ENCODE results near the gene TNNI2.
"Not testable (repeated sequence)": the region's sequence is repeated elsewhere in the genome, so short reads cannot be mapped to it uniquely, and the experiment has no call there.

Gene TNNI2

DNA sequence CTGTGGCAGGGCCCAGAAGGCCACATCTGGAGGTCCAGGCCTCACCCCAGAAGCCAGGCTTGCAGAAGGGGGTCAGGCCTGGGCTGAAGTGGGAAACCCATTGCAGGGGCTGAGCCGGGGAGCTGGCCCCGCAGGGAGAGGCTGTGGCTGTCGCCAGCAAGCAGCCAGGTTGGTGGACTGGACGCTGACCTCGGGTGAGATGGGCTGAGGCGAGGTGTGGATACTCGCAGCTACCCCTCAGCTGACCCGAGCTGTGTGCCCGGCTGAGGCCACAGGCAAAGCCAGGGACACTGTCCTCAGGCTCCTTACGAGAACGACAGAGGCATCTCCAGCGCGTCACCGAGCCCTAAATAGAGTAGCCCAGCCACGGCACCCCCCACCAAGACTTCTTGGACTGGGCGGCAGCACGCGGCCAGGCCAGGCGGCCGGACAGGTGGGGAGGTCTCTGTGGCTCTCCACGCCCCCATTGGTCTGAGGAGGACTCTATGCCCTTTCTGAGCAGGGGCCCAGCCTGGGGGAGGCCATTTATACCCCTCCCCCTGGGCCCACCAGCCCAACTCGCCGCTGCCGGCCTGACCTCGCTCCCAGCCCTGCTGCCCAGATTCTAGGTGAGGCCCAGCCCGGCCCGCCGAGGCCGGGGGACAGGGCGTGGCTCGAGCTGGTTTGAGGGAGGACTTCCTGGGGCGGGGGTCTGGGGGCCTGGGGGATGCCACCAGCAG, at the start of gene TNNI2:
TSS of gene TNNI2 (plus strand) at position 556 of the 719 bp plus-strand sequence. CDS start 716 bp downstream, outside the sequence.
- no peak for DNase-seq (ENCODE audit: low read depth)
- no peak within 1 kb of the TSS for H3K4me3 ChIP-seq (ENCODE audit: low read depth, low read length)

DNA sequence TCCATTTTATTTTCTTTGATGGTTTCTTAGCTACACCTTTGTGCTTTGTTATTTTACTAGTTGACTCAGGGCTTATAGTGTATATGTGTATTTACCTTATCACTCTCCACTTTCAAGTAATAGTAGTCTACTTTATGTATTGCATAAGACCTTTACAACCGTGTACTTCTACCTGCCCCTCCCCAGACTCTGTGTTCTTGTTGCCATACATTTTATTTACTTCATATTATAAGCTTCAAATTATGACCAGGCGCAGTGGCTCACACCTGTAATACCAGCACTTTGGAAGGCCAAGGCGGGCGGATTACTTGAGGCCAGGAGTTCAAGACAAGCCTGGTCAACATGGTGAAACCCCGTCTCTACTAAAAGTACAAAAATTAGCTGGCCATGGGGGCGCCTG, 46.9 kb upstream of the TNNI2 start:
- H3K4me3 ChIP-seq (ENCODE audit: low read depth, low read length) = no peak overlapping the region
- DNase-seq (ENCODE audit: low read depth) = no peak

GRCh38 chr11:1792461-1792860, 46.3 kb upstream of the TNNI2 start:
- H3K4me3 ChIP-seq (ENCODE audit: low read depth, low read length) = no peak overlapping the region
- DNase-seq (ENCODE audit: low read depth) = no peak

GRCh38 chr11:1793081-1793480, 45.7 kb upstream of the TNNI2 start:
- no peak overlapping the region for H3K4me3 ChIP-seq (ENCODE audit: low read depth, low read length)
- DNase-seq (ENCODE audit: low read depth) = no peak

- no peak for DNase-seq (ENCODE audit: low read depth)
- no peak overlapping the region for H3K4me3 ChIP-seq (ENCODE audit: low read depth, low read length)
Measured at GRCh38 chr11:1796413-1797011, 42.3 kb upstream of the TNNI2 start.

DNA sequence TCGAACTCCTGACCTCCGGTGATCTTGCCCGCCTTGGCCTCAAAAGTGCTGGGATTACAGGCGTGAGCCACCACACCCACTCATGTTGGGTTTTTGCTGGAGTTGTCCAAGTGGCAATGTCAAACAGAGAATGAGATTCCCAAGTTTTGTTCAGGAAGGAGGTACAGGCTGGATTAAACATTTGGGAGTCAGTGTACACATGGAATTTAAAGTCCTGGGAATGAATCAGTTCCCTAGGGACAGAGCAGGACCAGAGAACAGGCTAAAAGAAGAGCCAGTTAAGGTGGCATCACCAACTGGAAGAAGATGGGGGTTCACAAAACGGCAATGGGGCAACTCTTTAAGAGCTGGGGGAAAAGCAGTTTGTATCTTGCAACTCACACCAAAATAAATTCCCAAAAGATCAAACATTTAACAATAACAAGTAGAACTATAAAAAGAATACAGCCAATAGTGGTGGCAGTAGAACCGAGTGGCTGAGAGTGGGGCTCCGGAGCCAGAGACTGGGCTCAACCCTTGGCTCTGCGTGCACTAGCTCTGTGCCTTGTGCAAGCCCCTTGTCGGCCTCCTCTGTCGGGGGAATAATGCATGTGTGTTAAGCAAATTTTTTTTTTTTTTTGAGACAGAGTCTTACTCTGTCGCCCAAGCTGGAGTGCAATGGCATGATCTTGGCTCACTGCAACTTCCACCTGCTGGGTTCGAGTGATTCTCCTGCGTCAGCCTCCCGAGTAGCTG, 41.2 kb upstream of the TNNI2 start:
- no peak overlapping the region for H3K4me3 ChIP-seq (ENCODE audit: low read depth, low read length)
- no peak for DNase-seq (ENCODE audit: low read depth)

DNA sequence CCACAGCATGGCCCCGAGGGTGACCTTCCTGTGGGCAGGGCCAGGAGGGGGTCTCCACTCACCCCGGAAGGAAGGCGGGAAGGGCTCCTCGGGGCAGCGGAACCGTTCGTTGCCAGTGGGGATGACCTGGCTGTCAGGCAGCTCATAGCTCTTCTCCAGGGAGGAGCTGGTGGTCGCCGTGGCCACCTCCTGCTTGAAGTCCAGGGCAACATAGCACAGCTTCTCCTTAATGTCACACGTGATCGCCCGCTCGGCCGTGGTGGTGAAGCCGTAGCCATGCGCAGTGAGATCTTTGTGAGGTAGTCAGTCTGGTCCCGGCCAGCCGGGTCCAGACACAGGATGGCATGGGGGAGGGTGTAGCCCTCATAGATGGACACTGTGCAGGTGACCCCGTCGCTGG, 35.5 kb upstream of the TNNI2 start:
- DNase-seq (ENCODE audit: low read depth) = no peak

DNA sequence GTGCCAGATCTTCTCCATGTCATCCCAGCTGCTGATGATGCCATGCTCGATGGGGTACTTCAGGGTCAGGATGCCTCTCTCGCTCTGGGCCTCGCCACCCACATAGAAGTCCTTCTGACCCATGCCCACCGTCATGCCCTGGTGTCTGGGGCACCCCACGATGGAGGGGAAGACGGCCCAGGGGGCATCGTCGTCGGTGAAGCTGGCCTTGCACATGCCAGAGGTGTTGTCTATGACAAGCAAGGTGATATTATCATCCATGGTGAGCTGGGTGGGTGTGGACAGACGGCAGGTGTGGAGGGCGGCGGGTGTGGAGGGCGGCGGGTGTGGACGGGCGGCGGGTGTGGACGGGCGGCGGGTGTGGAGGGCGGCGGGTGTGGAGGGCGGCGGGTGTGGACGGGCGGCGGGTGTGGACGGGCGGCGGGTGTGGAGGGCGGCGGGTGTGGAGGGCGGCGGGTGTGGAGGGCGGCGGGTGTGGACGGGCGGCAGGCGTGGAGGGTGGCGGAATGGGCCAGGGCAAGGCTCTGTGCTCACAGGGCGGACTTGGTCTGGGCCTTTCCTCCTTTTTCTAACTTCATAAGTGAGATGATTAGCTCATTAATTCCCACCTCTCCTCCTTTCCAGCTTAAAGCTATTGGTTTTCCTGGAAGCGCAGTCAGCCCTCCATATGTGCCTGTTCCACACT, 34.8 kb upstream of the TNNI2 start:
- not testable (repeated sequence) for DNase-seq (ENCODE audit: low read depth); H3K4me3 ChIP-seq (ENCODE audit: low read depth, low read length)

More for the DNA sequence above, 35.5 kb upstream of the TNNI2 start:
- H3K4me3 ChIP-seq (ENCODE audit: low read depth, low read length) = no peak overlapping the region

GRCh38 chr11:1805525-1805924, 33.3 kb upstream of the TNNI2 start:
- DNase-seq (ENCODE audit: low read depth) = no peak
- H3K4me3 ChIP-seq (ENCODE audit: low read depth, low read length) = no peak overlapping the region

GRCh38 chr11:1807264-1807995, 31.4 kb upstream of the TNNI2 start:
- no peak overlapping the region for H3K4me3 ChIP-seq (ENCODE audit: low read depth, low read length)
- no peak for DNase-seq (ENCODE audit: low read depth)

GRCh38 chr11:1810761-1811160, 28.0 kb upstream of the TNNI2 start:
- no peak for DNase-seq (ENCODE audit: low read depth)
- H3K4me3 ChIP-seq (ENCODE audit: low read depth, low read length) = no peak overlapping the region

DNA sequence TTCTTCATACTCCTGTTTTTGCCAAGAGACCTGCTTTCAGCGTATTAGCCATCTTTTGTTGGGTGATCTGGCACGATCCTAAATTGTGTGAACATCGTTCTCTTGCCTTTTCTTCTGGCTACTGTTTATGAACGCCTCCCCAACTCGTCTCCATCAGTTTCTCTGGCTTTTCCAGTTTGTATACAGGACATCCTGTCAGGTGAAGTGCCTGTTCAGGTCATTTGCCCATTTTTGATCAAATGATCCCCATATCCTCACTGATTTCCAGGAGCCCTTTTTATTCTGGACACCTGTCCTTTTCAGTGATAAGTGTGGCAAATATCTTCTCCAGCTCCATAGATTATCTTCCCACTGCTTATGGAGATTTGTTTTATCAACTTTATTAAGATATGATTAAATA, 26.5 kb upstream of the TNNI2 start:
- no peak for DNase-seq (ENCODE audit: low read depth)
- H3K4me3 ChIP-seq (ENCODE audit: low read depth, low read length) = no peak overlapping the region

- no peak for DNase-seq (ENCODE audit: low read depth)
- H3K4me3 ChIP-seq (ENCODE audit: low read depth, low read length) = no peak overlapping the region
Measured at GRCh38 chr11:1812801-1813200, 26.0 kb upstream of the TNNI2 start.

DNA sequence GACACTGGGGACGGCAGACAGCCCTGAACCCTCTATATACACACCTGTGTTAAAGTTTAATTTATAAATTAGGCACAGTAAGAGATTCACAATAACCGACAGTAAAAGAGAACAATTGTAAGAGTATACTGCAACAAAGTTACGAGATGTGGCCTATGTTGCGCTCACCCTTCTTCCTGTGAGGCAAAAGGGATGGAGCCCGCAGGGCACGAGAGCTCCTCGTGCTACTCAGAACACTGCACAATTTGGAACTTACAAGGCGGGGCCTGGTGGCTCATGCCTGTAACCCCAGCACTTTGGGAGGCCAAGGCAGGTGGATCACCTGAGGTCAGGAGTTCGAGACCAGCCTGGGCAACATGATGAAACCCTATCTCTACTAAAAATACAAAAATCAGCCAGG, 25.4 kb upstream of the TNNI2 start:
- not testable (repeated sequence) for H3K4me3 ChIP-seq (ENCODE audit: low read depth, low read length)

DNA sequence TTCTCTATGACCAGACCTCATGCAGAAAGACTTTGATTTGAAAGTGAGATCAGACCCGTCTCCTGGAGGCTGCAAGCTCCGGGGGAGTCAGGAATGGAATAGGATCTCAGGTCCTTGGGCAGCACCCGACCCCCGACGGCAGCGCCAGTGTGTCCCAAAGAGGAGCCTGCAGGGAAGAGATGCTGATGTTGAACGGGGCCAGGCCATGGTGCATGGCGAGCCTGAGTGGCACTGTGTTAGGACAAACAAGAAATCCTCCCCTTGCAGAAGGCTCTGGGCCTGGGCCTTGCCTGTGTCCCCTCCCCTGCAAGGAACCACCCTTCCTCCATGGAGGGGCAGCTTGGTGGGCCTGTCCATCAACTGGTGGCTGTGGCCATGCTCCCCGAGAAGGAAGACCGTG, 24.1 kb upstream of the TNNI2 start:
- no peak overlapping the region for H3K4me3 ChIP-seq (ENCODE audit: low read depth, low read length)
- no peak for DNase-seq (ENCODE audit: low read depth)

More for the DNA sequence above, 25.4 kb upstream of the TNNI2 start:
- not testable (repeated sequence) for DNase-seq (ENCODE audit: low read depth)

- no peak overlapping the region for H3K4me3 ChIP-seq (ENCODE audit: low read depth, low read length)
- no peak for DNase-seq (ENCODE audit: low read depth)
Measured at GRCh38 chr11:1815311-1815710, 23.5 kb upstream of the TNNI2 start.

DNA sequence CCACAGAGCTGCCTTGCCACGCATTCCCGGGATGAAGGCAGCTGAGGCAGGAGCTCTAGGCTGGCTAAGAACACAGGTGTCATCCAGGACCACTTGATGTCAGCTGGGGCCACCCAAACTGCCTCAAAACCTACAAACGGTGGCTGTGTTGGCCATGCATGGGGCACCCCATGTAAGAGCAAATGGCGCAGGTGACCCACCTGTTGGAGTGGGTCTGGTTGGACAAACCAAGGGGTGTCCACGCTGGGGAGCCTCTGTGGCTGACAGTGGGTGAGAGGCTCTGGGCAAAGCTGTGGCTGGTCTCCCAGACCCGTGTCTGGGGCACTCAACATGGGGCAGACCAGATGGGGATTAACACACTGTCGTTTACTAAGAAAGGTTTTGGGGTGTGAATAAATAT, 23.0 kb upstream of the TNNI2 start:
- no peak for DNase-seq (ENCODE audit: low read depth)
- H3K4me3 ChIP-seq (ENCODE audit: low read depth, low read length) = no peak overlapping the region

GRCh38 chr11:1817000-1817399, 21.8 kb upstream of the TNNI2 start:
- no peak for DNase-seq (ENCODE audit: low read depth)

DNA sequence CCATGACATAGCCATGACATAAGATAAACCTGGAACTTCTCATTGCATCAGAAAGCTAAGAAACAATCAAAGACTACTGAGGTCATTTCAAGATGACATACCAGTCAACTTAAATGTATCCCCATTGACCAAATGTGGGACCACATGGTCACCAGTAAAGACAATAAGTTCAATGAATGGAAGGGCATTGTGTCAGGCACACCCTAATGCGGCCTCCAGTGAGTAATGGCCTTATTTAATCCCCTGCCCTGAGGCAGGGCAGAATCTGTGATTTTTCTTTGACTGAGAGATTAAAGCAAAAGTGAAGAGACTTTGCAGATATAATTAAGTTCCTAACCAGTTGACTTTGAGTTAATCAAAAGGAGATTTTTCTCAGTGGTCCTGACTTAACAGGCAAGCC, 21.3 kb upstream of the TNNI2 start:
- DNase-seq (ENCODE audit: low read depth) = no peak
- H3K4me3 ChIP-seq (ENCODE audit: low read depth, low read length) = no peak overlapping the region

More at GRCh38 chr11:1817000-1817399, 21.8 kb upstream of the TNNI2 start:
- no peak overlapping the region for H3K4me3 ChIP-seq (ENCODE audit: low read depth, low read length)

Measured in skeletal muscle cell (primary cell).